GM19467 (cell line): ENCODE measurements around the gene MPST.

Source experiments
- ATAC-seq: cut with Tn5 transposase; IDR thresholded peaks from one replicate; pipeline ENCODE4 v1.9.1; 2021; ENCODE audit warnings: mild to moderate bottlenecking, moderate library complexity; ENCODE audit not compliant: unreplicated experiment

The MPST gene

GRCh38 chr22:37000676-37001534 is 18.6 kb upstream of the MPST start:
- no peak for ATAC-seq

- no peak for ATAC-seq
These were observed 17.7 kb upstream of the MPST start for GRCh38 chr22:37001826-37002225.

GRCh38 chr22:37002633-37003032 is 16.9 kb upstream of the MPST start:
- no peak for ATAC-seq

- ATAC-seq, result no peak
These were observed 11.9 kb upstream of the MPST start for GRCh38 chr22:37007651-37008050.

GRCh38 chr22:37008365-37008764 is 11.2 kb upstream of the MPST start:
- no peak for ATAC-seq

- ATAC-seq, result no peak
These were observed 10.1 kb upstream of the MPST start for GRCh38 chr22:37009490-37009889.

GRCh38 chr22:37010174-37010573 is 9.4 kb upstream of the MPST start:
- ATAC-seq, result no peak

- no peak for ATAC-seq
These were observed 8.6 kb upstream of the MPST start for GRCh38 chr22:37010976-37011375.

- no peak for ATAC-seq
These were observed 8.1 kb upstream of the MPST start for GRCh38 chr22:37011472-37011871.

GRCh38 chr22:37012262-37012904 is 7.2 kb upstream of the MPST start:
- ATAC-seq, result no peak

- ATAC-seq, result no peak
These were observed 6.6 kb upstream of the MPST start for GRCh38 chr22:37012956-37013355.

- ATAC-seq, result no peak
These were observed 5.1 kb upstream of the MPST start for GRCh38 chr22:37014415-37014806.

- ATAC-seq, result no peak
These were observed 4.5 kb upstream of the MPST start for GRCh38 chr22:37014835-37015586.

GRCh38 chr22:37015587-37015878 is 4.0 kb upstream of the MPST start:
- no peak for ATAC-seq

- no peak for ATAC-seq
These were observed 3.2 kb upstream of the MPST start for GRCh38 chr22:37016134-37016910.

- ATAC-seq, result no peak
These were observed 2.2 kb upstream of the MPST start for GRCh38 chr22:37017356-37017755.

GRCh38 chr22:37018086-37018814 is 1.3 kb upstream of the MPST start:
- ATAC-seq, result no peak

- ATAC-seq, result no peak
These were observed 680 bp upstream of the MPST start for GRCh38 chr22:37018815-37019308.

- ATAC-seq, result no peak
These were observed 594 bp downstream of the MPST start for GRCh38 chr22:37020192-37020479.

- no peak for ATAC-seq
These were observed 1.5 kb downstream of the MPST start for GRCh38 chr22:37021041-37021440.
